GM13976 (cell line): ENCODE measurements around the gene PCED1B.

ENCODE experiments used
- DNase-seq: peaks from one replicate; pipeline ENCODE4 v3.0.0; 2012; ENCODE audit warnings: low spot score
- in situ Hi-C: fragments of 300-500 bp; cut with MboI; formaldehyde crosslinking; loops from one replicate; pipeline ENCODE4 v1.12.0; 2022; ENCODE audit warnings: low sequenced_read_pairs, mixed read lengths, inconsistent platforms; ENCODE audit not compliant: unreplicated experiment
- TF ChIP-seq, protein P1 (sequence below): IDR thresholded peaks from 2 replicates; pipeline ENCODE4 v1.5.1; 2012; ENCODE audit warnings: borderline replicate concordance, mild to moderate bottlenecking; ENCODE audit not compliant: insufficient read depth; ENCODE audit errors: extremely low read depth, missing control alignments, control extremely low read depth

Gene PCED1B

DNA sequence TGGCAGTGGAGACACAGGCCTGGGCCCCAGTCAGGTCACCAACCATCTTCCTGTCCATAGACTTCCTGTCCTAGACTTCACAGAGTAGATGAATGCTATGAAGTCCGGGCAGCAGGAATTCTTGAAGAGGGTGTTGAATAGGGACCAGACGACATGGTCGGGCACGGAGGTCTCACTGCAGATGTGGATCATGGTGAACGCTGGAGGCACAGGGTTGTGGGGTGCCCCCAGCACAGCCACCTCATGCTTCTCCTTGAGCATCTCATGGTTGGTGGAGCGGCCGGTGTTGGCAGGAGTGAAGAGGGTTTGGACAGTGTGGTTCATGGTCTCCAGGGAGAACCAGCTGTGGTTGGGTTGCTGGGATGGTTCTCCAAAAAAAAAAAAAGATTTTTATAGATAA is 56.2 kb downstream of the PCED1B start:
- in situ Hi-C loops: no loop called here
- no peak for DNase-seq
- TF ChIP-seq, protein P1, sequence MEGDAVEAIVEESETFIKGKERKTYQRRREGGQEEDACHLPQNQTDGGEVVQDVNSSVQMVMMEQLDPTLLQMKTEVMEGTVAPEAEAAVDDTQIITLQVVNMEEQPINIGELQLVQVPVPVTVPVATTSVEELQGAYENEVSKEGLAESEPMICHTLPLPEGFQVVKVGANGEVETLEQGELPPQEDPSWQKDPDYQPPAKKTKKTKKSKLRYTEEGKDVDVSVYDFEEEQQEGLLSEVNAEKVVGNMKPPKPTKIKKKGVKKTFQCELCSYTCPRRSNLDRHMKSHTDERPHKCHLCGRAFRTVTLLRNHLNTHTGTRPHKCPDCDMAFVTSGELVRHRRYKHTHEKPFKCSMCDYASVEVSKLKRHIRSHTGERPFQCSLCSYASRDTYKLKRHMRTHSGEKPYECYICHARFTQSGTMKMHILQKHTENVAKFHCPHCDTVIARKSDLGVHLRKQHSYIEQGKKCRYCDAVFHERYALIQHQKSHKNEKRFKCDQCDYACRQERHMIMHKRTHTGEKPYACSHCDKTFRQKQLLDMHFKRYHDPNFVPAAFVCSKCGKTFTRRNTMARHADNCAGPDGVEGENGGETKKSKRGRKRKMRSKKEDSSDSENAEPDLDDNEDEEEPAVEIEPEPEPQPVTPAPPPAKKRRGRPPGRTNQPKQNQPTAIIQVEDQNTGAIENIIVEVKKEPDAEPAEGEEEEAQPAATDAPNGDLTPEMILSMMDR: no peak

DNA sequence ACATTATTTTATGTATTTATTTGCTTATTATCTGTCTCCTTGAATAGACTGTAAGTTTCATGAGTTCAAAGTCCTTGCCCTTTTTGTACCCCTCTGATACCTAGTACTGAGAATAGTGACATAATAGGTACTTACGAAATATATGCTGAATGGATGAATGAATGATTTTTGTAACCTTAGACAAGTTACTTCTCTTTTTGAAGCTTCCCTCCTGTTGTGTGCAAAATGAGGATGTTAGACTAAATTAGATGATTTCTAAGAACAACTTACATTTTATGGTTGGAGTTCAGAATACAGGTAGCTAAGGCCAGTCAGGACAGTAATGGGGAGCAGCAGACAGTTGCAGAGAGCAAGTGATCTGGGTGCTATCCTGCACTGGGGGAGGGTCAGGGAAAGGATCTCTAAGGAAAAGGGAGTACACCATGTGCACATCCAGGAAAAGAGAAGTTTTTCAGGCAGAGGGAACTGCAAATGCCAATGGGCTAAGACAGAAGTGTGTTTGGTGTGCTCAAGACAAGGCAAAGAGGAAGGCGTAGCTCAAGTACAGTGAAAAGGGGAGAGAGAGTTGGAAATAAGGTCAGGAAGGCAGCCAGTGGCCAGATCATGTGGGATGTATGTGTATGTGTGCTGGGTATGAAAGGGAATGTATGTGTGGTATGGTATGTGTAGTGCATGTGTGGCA is 59.7 kb downstream of the PCED1B start:
- TF ChIP-seq, protein P1: no peak
- in situ Hi-C loops: no loop called here
- DNase-seq: no peak

GRCh38 chr12:47141459-47141858 is 62.0 kb downstream of the PCED1B start:
- in situ Hi-C loops: no loop called here
- no peak for DNase-seq
- TF ChIP-seq, protein P1: no peak

GRCh38 chr12:47144769-47145168 is 65.3 kb downstream of the PCED1B start:
- in situ Hi-C loops: no loop called here
- TF ChIP-seq, protein P1: no peak
- no peak for DNase-seq

- in situ Hi-C loops: no loop called here
- TF ChIP-seq, protein P1: no peak
- no peak for DNase-seq
These were observed 65.8 kb downstream of the PCED1B start for GRCh38 chr12:47145188-47145587.

DNA sequence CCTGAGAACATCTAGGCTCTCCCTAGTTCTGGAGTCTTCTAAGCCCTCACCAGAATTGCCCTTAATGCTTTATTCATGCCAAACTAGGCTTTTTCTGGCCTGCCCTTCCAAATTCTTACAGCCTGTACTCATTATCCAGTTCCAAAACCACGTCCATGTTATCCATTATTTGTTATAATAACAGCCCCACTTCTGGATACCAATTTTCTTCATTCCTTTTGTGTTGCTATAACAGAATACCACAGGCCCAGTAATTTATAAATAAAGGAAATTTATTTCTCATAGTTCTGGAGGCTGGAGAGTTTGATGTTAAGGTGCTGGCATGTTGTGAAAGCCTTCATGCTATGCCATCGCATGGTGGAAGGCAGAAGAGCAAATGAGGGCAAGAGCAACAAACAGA is 68.3 kb downstream of the PCED1B start:
- in situ Hi-C loops: no loop called here
- TF ChIP-seq, protein P1: no peak
- DNase-seq: no peak
